ENCODE data around the gene LRRC63. TPM values are rescaled to one million over a fixed set of nuclear protein-coding genes. Genes with fewer than 3 reads are reported as not detected.

The LRRC63 gene
- polyA plus RNA-seq, 1 experiment: not detected

DNA sequence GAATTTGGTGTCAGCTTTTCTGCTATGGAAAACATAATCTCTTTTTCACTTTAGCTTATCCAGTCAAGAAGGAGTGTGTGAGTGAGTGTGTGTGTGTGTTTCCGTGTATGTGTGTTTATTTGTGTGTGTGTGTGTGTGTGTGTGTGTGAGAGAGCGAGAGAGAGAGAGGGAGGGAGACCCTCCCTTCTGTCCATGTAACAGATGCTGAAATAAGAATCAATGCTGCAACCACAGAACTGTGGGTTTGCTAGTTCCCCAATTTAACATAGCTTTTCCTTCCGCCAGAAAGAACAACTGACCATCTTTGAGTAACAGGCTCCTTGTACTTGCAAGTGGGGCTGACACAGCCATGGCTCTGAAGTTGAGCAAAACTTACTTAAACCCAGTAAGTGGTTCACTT, 35.0 kb upstream of the LRRC63 start:
- TF ChIP-seq, protein P1, sequence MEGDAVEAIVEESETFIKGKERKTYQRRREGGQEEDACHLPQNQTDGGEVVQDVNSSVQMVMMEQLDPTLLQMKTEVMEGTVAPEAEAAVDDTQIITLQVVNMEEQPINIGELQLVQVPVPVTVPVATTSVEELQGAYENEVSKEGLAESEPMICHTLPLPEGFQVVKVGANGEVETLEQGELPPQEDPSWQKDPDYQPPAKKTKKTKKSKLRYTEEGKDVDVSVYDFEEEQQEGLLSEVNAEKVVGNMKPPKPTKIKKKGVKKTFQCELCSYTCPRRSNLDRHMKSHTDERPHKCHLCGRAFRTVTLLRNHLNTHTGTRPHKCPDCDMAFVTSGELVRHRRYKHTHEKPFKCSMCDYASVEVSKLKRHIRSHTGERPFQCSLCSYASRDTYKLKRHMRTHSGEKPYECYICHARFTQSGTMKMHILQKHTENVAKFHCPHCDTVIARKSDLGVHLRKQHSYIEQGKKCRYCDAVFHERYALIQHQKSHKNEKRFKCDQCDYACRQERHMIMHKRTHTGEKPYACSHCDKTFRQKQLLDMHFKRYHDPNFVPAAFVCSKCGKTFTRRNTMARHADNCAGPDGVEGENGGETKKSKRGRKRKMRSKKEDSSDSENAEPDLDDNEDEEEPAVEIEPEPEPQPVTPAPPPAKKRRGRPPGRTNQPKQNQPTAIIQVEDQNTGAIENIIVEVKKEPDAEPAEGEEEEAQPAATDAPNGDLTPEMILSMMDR (IDR thresholded peaks at IDR 0.05; ENCODE audit: low read depth, low read length): no peak
- DNase-seq (ENCODE audit: low read depth, low spot score): no peak
- Histone ChIP-seq H3K4me3 (ENCODE audit: low read depth, low read length) (no peak overlapping the region), H3K27me3 (ENCODE audit: control insufficient read depth, insufficient read depth, low read length) (no peaks in the 10 kb centered on the region), H3K27ac (ENCODE audit: low read depth, low read length) (no peak overlapping the region), H3K9me3 (ENCODE audit: control insufficient read depth, insufficient read depth, low read length) (no peaks in the 10 kb centered on the region)
- CTCF ChIA-PET: no interaction called here
- POLR2A ChIA-PET: interaction anchor here (0.5 to 0.7 kb wide), 2 partner anchors 621 to 1142 kb away, joined by 3 read pairs; no protein-coding TSS in a partner anchor

DNA sequence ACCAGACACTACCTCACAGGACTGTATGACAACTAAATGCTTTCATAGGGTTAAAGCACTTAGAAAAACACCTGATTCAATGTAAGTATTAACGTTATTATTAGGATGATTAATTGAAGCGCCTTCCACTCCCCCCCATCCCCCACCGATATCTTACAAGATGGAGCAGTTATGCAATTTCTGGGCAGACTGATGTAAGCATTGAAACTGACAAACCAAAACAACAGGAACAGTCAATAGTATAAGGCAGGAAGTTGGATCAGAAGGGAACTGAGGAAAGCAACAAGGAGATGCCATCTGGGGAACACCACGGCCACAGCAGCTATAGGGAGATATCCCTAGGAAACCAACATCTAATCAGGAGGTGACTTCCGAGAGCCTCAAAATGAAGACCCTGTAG, 33.6 kb upstream of the LRRC63 start:
- Histone ChIP-seq H3K4me3 (ENCODE audit: low read depth, low read length) (no peak overlapping the region), H3K27ac (ENCODE audit: low read depth, low read length) (no peak overlapping the region), H3K9me3 (ENCODE audit: control insufficient read depth, insufficient read depth, low read length) (no peaks in the 10 kb centered on the region), H3K27me3 (ENCODE audit: control insufficient read depth, insufficient read depth, low read length) (no peaks in the 10 kb centered on the region)
- ChIA-PET POLR2A (no interaction called here), CTCF (no interaction called here)
- no peak for DNase-seq (ENCODE audit: low read depth, low spot score)
- TF ChIP-seq, protein P1 (IDR thresholded peaks at IDR 0.05; ENCODE audit: low read depth, low read length): no peak

DNA sequence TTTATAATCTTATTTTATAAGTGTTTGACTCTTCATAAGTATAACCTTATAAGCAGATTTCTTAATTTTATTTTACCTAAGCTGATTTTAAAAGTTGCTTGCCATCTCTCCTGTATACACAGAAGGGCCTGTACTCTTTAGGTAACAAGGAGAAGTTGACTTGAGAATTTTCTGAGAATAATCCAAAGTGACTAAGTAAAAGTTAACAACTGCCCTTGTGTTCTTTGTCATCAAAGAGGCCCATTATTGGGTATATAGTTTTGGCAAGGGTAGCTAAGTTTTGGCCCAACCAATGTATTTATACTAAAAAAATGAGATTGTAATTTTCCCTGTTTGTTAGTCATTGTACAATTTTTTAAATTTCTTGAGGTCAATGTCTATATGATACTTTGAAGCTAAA, 32.9 kb upstream of the LRRC63 start:
- ChIA-PET POLR2A (no interaction called here), CTCF (interaction anchor here (1.0 kb wide), 1 partner anchor 18 kb away, joined by 3 read pairs; no protein-coding TSS in a partner anchor)
- Histone ChIP-seq H3K4me3 (ENCODE audit: low read depth, low read length) (no peak overlapping the region), H3K27me3 (ENCODE audit: control insufficient read depth, insufficient read depth, low read length) (no peaks in the 10 kb centered on the region), H3K9me3 (ENCODE audit: control insufficient read depth, insufficient read depth, low read length) (no peaks in the 10 kb centered on the region), H3K27ac (ENCODE audit: low read depth, low read length) (no peak overlapping the region)
- DNase-seq (ENCODE audit: low read depth, low spot score): no peak
- TF ChIP-seq, protein P1 (IDR thresholded peaks at IDR 0.05; ENCODE audit: low read depth, low read length): no peak

DNA sequence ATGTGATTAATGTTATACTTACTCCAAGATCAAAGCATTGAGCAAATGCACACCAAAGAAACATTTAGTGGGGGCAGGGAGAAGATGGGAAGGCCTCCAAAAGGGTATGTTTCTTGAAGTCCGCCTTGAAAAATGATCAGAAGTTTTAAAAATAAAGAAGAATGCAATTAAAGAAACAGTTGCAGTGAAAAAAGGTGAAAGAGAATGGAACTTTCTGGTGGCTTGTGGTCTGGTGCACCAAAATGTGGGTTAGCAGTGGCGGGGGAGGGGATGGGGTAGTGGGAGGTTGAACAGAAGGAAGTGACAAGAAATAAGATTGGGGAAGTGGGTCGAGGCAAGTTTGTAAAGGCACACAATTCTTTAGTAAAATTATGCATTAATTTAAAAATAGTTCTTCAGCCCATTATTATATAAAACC, 32.2 kb upstream of the LRRC63 start:
- POLR2A ChIA-PET: no interaction called here
- TF ChIP-seq, protein P1 (IDR thresholded peaks at IDR 0.05; ENCODE audit: low read depth, low read length): no peak
- Histone ChIP-seq H3K27me3 (ENCODE audit: control insufficient read depth, insufficient read depth, low read length) (no peaks in the 10 kb centered on the region), H3K27ac (ENCODE audit: low read depth, low read length) (no peak overlapping the region), H3K4me3 (ENCODE audit: low read depth, low read length) (no peak overlapping the region), H3K9me3 (ENCODE audit: control insufficient read depth, insufficient read depth, low read length) (no peaks in the 10 kb centered on the region)
- CTCF ChIA-PET: interaction anchor here (1.0 kb wide), 1 partner anchor 19 kb away, joined by 3 read pairs; no protein-coding TSS in a partner anchor
- no peak for DNase-seq (ENCODE audit: low read depth, low spot score)

DNA sequence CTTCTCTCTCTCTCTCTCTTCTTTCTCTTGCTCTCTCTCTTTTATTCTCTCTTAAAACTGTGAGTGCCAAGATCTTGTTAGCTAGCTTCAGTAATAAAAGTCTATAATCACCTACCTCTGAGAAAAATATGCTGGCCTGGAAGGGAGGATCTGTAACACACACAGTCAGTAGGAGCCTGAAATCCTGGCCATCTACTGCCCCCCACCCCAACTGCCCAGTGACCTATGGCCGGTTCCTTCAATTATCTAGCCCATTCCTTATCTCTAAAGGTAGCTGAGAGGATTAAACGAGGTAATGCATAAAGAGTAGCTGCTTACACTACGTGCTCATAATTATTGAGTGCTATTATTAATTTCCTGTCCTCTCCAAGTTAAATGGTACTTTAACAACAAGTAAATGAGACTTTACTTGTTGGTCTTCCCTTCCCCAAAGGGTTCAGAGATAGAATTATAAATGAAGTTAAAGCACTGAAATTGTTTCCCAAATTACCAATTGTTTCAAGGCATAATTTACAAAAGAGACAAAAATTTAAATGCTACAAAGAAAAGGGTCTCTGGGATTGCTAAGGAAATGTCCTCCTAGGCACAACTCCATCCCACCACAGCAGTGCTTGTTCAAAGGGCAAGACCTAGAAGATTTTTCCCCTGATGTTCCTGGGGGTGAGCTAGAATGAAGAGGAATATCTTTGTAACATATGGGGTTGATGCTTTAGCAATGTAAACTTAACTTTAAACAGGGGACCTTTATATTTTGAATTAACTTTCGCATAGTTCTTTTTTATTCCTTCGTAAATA, 31.6 kb upstream of the LRRC63 start:
- H3K4me3 ChIP-seq (ENCODE audit: low read depth, low read length): no peak overlapping the region
- CTCF ChIA-PET: no interaction called here
- no peaks in the 10 kb centered on the region for H3K9me3 ChIP-seq (ENCODE audit: control insufficient read depth, insufficient read depth, low read length)
- no peaks in the 10 kb centered on the region for H3K27me3 ChIP-seq (ENCODE audit: control insufficient read depth, insufficient read depth, low read length)
- POLR2A ChIA-PET: no interaction called here
- no peak overlapping the region for H3K27ac ChIP-seq (ENCODE audit: low read depth, low read length)
- no peak for DNase-seq (ENCODE audit: low read depth, low spot score)
- TF ChIP-seq, protein P1 (IDR thresholded peaks at IDR 0.05; ENCODE audit: low read depth, low read length): no peak
